HG03196 (cell line): ENCODE data around the gene RARG.
A peak's percentile ranks its signal among the peaks of the same experiment; 100 is the strongest.

Source experiments
- ATAC-seq: cut with Tn5 transposase; IDR thresholded peaks from one replicate; pipeline ENCODE4 v1.9.1; 2021; ENCODE audit not compliant: unreplicated experiment

The RARG gene

DNA sequence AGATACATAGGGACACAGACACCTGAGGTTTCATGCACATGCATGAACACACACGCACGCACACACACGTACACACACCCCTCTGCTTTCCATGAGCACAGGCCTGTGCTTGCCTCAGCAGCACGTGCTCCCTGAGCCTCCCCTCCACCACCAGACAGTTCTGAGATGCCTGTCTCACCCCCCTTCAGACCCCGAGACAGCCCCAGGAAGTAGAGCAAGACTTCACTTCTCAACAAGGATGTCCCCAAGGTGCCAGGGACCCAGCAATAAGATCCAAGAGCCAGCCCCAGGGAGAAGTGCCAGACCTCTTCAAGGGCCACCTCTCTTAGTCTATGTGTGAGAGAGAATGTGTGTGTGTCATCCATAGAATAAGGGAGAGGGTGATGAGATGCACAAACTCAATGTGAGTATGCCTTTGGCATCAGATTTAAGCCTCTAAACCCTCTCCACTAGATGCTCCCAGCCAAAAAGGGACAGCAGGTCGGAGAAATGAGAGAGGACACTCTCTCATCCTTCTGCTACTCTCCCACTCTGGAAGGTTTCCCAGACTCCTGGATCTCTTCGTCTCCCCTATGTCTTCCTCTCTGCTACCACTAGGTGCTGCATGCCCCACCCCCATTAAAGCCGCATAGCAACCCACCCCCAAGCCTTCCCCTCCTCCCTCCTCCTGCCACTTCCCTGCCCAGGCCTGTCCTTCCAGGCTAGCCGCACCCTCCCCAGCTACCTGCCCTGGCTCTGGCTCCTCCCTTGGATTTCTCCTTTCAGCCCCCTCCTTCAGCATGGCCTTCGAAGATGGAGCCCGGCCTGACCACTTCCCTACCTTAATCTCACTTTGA lies 7.7 kb downstream of the RARG start:
- ATAC-seq = no peak

DNA sequence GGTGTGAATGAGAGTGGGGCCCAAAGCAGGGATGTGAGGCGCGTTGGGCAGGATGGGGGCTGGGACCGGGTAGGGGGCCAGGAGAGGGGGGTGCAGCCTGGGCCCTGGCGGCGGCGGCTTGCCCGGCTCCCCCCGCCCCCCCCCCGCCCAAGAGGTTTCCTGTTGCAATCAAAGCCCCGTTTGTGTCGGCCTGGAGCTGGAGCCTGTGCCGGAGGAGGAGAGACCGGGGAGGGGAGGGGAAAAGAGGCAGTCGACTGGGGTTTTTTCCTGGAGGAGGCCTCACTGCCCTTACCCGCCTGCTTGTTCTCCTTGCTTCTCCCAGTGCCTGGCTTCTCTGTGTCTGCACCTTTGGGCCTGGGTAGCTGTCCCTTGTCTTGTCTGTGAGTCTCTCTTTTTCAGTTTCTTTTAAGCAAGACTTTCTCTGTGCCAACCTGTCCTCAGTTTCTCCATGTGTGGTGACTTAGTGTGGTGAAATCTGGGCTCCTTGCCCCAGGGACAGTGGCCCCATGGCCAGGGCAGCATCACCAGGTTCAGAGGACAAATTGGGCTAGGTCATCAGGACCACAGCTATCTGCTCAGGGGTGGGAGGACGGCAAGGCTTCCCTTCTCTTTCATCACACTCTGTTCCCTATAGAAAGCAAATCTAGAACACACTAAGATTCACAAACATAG lies 8.5 kb downstream of the RARG start:
- ATAC-seq = no peak

GRCh38 chr12:53222806-53223261 lies 9.2 kb downstream of the RARG start:
- ATAC-seq = no peak

DNA sequence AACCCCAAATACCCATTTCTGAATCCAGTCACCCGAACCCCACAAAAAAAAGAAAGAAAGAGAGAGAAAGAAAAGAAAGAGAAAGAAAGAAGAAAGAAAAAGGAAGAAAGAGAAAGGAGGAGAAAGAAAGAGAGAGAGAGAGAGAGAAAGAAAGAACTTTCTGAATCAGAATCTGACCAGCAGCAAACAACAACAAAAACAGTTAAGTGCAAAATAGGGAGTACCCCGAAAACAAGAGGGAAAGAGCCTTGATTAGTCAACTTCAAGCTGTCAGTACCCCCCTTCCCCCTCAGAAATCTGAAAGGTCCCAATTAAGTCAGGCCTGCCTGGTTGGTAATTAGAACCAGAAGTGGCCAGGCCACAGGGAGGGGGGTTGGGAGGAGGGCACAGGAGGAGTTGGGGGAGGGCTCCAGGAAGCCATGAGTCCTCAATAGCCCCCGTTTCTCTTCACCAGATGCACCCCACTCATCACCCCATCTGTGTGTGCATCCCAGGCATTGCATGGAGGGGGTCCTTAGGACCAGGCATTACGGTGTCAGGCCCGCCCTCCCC lies 9.8 kb downstream of the RARG start:
- no peak for ATAC-seq

DNA sequence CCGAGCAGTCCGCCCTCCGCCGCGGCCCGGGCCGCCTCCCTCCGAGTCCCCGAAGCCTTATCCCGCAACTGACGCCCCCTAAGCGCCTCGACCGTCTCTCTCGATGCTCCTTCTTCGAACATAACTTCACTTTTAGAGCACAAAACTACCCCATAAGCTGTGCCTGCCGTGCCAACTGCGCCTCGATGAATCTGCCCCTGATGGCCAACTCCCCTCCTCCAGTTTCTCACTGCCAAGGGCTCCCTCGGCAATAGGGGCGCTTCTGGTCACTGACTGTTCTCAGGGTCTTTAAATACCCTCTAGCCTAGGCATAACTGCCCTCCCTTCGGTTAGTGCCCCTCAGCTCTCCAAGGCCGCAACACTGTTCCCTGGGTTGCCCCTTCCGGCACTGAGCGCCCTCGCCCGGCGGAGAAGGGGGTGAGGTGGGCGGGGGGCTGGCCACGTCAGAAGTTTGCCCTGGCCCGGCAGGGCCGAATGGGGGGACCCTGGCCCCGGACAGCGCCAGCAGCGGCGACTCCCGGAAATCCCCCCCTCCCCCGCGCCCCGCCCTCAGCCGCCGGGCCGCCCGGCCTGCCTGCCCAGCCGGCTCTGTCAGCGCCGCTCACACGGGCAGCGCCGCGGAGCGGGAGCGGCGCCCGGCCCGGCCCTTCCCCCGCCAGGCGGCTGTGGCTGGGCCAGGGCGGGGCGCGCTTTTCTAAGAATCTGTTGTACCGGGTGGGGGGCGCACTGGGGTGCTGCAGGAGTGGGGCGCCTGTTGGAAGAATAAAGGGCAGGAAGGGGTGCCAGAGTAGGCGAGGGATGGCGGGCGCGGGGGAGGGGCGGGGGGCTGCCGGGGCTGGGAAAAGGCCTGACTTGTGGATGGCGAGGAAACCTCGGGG lies 10.6 kb downstream of the RARG start:
- ATAC-seq = peak; percentile 29

DNA sequence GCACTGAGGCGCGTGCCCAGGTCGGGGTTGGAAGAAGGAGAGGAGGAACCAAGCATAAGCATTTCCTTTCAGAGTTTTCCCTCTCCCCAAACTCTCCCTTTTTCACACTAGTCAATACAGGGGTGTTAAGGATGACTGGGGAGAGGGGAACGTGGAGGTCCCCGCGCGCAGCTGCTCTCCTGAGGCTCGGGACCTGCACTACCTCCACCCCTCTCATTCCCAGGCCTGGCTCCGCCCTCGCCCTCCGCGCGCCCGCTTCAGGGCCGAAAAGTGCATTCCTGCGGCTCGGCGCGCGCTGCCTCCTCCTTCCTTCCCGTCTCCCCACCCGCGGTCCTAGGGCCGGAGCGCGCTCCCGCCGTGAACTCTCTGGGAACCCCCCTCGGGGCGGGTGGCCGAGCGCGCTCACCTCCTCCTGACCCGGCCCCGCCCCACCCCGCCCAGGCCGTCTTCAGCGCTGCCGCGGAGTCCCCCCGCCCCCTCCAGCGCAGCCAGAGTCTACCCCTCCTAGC lies 11.3 kb downstream of the RARG start:
- ATAC-seq = peak; percentile 51

- ATAC-seq = no peak
Measured at GRCh38 chr12:53219956-53220693, 11.9 kb downstream of the RARG start.

- ATAC-seq = no peak
Measured at GRCh38 chr12:53219292-53219955, 12.6 kb downstream of the RARG start.

DNA sequence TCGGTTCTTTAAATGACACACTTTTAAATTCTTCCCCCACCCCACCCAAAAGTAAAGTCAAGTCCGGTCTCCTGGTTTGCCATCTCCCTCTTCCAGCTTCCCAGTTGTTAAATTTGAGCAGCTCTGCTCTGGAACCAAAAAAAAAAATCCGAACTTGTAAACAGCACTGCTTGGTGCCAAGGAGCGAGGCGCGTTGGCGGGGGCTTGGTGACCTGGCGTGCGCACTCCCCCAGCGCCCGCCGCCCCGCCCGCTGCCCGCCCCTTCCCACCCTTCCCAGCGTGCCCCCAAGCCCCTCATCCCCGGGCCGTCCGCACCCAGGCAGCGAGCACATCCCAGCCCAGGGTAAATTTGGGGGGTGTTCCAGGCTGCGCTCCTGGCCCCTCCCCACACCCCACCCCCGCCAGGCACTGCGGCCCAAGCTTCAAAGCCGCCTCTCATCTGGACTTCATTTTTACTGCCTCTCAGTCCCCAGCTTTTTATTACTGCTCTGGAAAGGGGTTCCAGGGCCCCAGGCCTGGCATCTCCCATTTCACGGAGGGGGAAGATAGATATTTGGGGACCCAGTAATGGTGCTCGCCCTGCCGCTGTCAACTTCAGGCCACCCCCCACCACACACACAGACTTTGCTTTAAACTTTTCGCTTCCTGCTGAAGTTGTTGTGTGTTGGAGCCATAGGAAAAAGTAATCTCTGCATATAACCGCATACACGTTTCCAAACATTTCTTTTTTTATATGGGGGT lies 13.3 kb downstream of the RARG start:
- ATAC-seq = no peak

- ATAC-seq = no peak
Measured at GRCh38 chr12:53217931-53218307, 14.1 kb downstream of the RARG start.

DNA sequence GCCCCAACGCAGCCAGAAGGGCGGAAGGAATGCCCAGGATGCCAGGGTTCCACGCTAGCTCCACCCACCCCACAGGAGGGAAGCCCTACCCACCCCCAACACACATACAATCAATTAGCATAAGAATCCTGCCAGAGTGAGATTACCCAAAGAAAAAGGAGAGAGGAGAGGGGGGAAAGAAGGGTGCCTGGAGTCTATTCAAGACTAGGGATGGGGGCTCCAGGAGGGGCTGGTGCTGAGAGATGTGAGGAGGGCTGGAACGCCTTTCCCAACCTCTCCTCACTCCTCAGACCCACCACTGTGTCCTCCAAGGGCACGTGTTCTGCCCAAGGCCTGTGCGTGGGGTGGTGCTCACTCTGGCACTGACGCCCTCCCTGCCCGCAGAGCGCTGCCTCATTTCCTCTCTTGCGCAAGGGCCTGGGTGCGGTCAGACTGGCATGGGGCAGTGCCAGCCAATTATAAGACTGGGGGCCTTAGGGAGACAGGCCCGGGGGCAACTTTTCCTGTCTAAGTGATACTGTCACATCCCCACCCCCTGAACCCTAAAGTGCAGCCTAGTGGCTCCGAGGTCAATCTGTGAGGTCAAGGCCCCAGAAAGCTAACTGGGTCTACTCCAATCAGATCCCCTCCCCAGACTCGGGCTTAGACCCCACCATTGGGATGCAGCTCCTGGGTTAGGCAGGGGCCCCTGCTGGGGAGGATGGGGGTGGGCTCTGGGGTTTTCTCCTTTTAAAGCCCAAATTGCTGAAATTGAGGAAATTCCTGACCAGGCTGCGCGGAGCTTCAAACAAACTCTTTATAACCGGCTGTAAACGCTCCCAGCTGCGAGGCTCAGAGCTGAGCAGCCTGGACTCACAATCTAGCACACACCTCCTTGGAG lies 14.7 kb downstream of the RARG start:
- ATAC-seq = no peak

DNA sequence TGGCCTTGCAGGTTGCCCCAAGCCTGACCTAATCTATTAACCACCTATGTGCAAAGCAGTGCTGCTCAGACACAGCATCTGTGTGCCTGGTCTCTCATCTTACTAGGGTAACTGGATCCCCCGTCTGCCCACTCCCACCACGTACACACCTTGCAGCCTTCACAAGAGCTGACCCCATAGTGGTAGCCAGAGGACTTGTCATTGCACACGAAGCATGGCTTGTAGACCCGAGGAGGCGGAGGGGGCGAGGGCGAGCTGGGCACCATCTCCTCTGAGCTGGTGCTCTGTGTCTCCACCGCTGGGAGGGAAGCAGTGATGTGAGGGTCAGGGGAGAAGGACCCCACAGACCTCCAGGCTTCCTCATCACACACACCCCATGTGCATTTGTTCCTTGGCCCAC lies 16.5 kb downstream of the RARG start:
- ATAC-seq = no peak

- no peak for ATAC-seq
Measured at GRCh38 chr12:53214687-53215455, 17.1 kb downstream of the RARG start.

DNA sequence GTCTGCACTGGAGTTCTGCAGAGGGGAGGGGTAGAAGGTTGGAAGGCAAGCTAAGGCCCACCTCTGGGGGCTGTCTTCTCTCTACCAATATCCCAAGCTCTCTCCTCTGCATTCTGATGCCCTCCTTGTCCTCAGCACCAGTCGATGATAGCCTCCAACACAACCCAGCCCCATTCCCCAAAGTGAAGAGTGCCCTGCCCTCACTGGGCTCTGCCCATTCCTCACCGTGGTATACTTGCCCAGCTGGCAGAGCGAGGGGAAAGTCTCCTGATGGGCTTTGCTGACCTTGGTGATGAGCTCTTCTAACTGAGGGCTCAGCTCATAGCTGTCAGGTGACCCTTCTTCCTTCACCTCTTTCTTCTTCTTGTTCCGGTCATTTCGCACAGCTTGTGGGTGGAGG lies 17.8 kb downstream of the RARG start:
- ATAC-seq = no peak

- no peak for ATAC-seq
Measured at GRCh38 chr12:53213348-53213747, 18.7 kb downstream of the RARG start.

GRCh38 chr12:53212931-53213330 lies 19.1 kb downstream of the RARG start:
- no peak for ATAC-seq
